Astrocyte of the cerebellum (primary cell): ENCODE measurements around the gene AHSG.
"Not testable (repeated sequence)": the region's sequence is repeated elsewhere in the genome, so short reads cannot be mapped to it uniquely, and the experiment has no call there.

Experiments
- DNase-seq: peaks from one replicate; pipeline ENCODE4 v3.0.0-alpha.2; 2011; ENCODE audit warnings: low read depth
- H3K4me3 ChIP-seq: 2 replicates; pipeline ENCODE4 v1.5.1; 2011; ENCODE audit warnings: mild to moderate bottlenecking, low read depth, low read length, moderate library complexity
- CTCF ChIP-seq: IDR thresholded peaks from 2 replicates; pipeline ENCODE4 v1.5.1; 2012; ENCODE audit warnings: low read length, low read depth, moderate library complexity, mild to moderate bottlenecking; ENCODE audit errors: missing control alignments
- in situ Hi-C: cut with HindIII; loops from 2 replicates; pipeline ENCODE4 v1.10.0; 2017; ENCODE audit warnings: low sequenced_read_pairs

The AHSG gene

GRCh38 chr3:186628756-186629155, 15.9 kb downstream of the AHSG start:
- TF ChIP-seq CTCF = no peak
- no peak overlapping the region for H3K4me3 ChIP-seq
- in situ Hi-C loops = no loop called here
- DNase-seq = no peak

DNA sequence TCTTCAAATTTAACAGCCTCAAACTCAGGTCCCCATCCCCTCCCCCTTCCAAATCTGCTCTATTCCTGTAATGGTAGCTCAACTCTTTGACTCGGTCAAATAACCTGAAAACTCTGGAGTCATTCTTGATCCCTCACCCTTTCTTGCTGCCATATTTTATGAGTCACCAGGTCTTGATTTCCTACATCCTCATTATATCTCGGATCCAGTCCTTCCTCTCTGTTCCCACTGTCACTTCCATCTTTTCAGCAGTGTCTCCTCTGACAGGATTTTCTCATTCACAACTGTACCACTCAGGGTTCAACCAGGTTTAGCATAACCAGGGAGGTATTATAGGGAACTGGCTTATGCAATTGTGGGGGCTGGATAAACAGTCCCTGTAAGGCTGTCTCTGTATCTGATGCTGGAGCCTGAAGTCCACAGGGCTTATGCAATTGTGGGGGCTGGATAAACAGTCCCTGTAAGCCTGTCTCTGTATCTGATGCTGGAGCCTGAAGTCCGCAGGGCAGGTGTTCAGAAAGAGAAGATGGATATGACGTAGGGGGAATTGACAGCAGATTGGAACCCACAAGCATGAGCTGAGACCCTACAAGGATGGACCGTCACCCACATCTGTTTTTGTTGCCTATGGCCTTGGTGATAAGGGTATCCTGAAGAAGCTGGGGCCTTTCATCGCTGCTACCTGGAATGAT, 18.2 kb downstream of the AHSG start:
- in situ Hi-C loops = no loop called here
- no peak overlapping the region for H3K4me3 ChIP-seq
- no peak for DNase-seq
- no peak for TF ChIP-seq CTCF

DNA sequence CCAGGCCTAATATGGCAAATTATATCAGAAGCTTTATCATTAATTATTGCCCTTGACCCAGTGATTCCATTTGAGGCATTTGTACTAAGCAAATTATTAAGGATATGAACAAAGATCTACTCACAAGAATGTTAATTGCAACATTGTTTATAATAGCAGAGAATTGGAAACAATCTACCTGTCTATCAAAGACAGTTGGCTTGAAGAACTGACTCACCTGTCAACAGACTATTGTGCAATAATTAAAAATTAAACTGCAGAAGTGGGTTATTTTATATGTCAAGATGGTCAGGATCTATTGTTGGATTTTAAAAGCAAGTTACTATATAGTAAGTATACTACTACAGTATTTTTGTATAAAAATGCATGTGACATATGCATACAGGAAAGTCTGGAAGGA, 20.6 kb downstream of the AHSG start:
- no peak overlapping the region for H3K4me3 ChIP-seq
- no peak for TF ChIP-seq CTCF
- in situ Hi-C loops = no loop called here
- DNase-seq = no peak

- in situ Hi-C loops, H3K4me3 ChIP-seq, DNase-seq: not testable (repeated sequence)
Measured at GRCh38 chr3:186634207-186634606, 21.3 kb downstream of the AHSG start.

DNA sequence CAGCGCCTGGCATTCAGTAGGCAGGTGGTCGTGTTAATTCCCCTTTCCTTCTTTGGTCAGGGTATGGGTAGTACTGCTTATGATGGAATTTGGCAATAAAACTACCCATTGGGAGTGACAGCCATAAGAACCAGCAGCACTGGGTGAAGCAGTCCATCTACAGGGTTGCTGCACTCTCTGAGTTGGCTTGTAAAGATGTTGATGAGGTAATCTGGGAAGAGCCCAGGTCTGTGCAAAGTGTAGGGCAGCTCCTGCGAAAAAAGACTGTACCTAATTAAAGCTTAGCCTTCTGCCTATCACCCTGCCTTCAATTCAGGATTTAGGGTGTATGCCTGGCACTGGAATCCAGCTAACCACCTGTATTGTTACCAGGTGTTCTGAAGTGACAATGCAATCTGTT, 22.7 kb downstream of the AHSG start:
- TF ChIP-seq CTCF = no peak
- in situ Hi-C loops = no loop called here

GRCh38 chr3:186636536-186636935, 23.7 kb downstream of the AHSG start:
- DNase-seq = no peak
- in situ Hi-C loops = no loop called here
- TF ChIP-seq CTCF = no peak
- H3K4me3 ChIP-seq = no peak overlapping the region

More for the DNA sequence above, 22.7 kb downstream of the AHSG start:
- no peak overlapping the region for H3K4me3 ChIP-seq
- no peak for DNase-seq

GRCh38 chr3:186637686-186638085, 24.8 kb downstream of the AHSG start:
- H3K4me3 ChIP-seq = no peak overlapping the region
- in situ Hi-C loops = no loop called here
- no peak for DNase-seq
- TF ChIP-seq CTCF = no peak
